Upper lobe of left lung (tissue), 4 donors: Measurements from ENCODE around the gene KPRP.

ENCODE experiments used
- CTCF ChIP-seq, 6 experiments: fragments of 450-650 bp in 4 of 6; fragments of 200-600 bp in 2 of 6; sonication (generic) in 2 of 6; IDR thresholded peaks; one replicate each; pipeline ENCODE4 v1.5.1; 2016 to 2019; ENCODE audit warnings: antibody characterized with exemption in 6 of 6
- EP300 ChIP-seq, 4 donors: sonication (generic); formaldehyde crosslinking; IDR thresholded peaks; one replicate each; pipeline ENCODE4 v1.5.1; 2017; ENCODE audit warnings: antibody characterized with exemption in 4 of 4, control low read depth in 2 of 4
- POLR2A ChIP-seq, 4 donors: fragments of 450-650 bp; IDR thresholded peaks; one replicate each; pipeline ENCODE4 v1.5.1; 2016 to 2017; ENCODE audit warnings: antibody characterized with exemption in 4 of 4, mild to moderate bottlenecking in 2 of 4
- POLR2AphosphoS5 ChIP-seq, 2 donors: sonication (generic); formaldehyde crosslinking; IDR thresholded peaks; one replicate each; pipeline ENCODE4 v1.5.1; 2017; ENCODE audit warnings: antibody characterized with exemption in 2 of 2

GRCh38 chr1:152801333-152801732 is 43.5 kb downstream of the KPRP start:
- TF ChIP-seq CTCF (IDR thresholded peaks at IDR 0.05) = no peak
- TF ChIP-seq POLR2AphosphoS5 (IDR thresholded peaks at IDR 0.05) = no peak
- TF ChIP-seq POLR2A (IDR thresholded peaks at IDR 0.05) = no peak
- no peak for TF ChIP-seq EP300 (IDR thresholded peaks at IDR 0.05)
